ENCODE data around the gene KIAA0408.

DNA sequence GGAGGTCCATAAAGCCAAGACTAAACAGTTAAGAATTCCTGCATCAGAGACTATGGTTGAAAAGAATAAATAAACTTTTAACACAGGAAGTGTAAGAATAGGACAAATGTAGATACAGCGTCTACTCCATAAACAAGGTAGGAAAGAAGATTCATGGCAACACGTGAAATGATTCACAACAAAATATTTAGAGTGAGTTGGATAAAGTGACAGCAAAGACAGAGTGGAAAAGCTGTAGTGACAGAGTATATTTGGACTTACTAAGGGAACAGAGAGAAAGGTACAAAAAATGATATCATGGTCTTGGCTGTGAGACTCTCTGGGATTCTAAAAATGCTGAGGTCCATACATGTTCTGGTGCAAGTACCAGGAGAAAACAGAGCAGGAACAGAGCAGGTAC, 21.9 kb upstream of the KIAA0408 start:
- TF ChIP-seq POLR2A (IDR thresholded peaks at IDR 0.05; ENCODE audit: low read depth, low read length) (no peak), POLR2AphosphoS5 (IDR thresholded peaks at IDR 0.05; ENCODE audit: low read depth, low read length) (no peak), TAF1 (IDR thresholded peaks at IDR 0.05; ENCODE audit: borderline replicate concordance, low read depth, low read length) (no peak)

Data from GM12892 (cell line).